H9 (cell line): ENCODE data around the gene TMA7B. TPM values are rescaled to one million over a fixed set of nuclear protein-coding genes. Genes with fewer than 3 reads are reported as not detected.
"Not testable (repeated sequence)": the region's sequence is repeated elsewhere in the genome, so short reads cannot be mapped to it uniquely, and the experiment has no call there.

Experiments
- DNase-seq: peaks from one replicate; pipeline ENCODE4 v3.0.0-alpha.2; 2017
- H2AFZ ChIP-seq: one replicate; pipeline ENCODE4 v1.6.1; 2013; ENCODE audit warnings: mild to moderate bottlenecking, low read length, control low read depth, moderate library complexity
- H2AK5ac ChIP-seq: 2 replicates; pipeline ENCODE4 v1.6.1; 2013; ENCODE audit warnings: low read length, control low read depth, mixed read lengths; ENCODE audit not compliant: insufficient read length
- H2BK120ac ChIP-seq: one replicate; pipeline ENCODE4 v1.6.1; 2013; ENCODE audit warnings: low read depth, mild to moderate bottlenecking, low read length, control low read depth, inconsistent platforms; ENCODE audit not compliant: poor library complexity, severe bottlenecking
- H2BK12ac ChIP-seq: 2 replicates; pipeline ENCODE4 v1.6.1; 2013; ENCODE audit warnings: low read length, control low read depth, mixed read lengths, low read depth; ENCODE audit not compliant: insufficient read length
- H2BK15ac ChIP-seq: 2 replicates; pipeline ENCODE4 v1.6.1; 2013; ENCODE audit warnings: low read depth, low read length, control low read depth
- H2BK20ac ChIP-seq: one replicate; pipeline ENCODE4 v1.6.1; 2013; ENCODE audit warnings: low read depth, mild to moderate bottlenecking, low read length, control low read depth, inconsistent platforms; ENCODE audit not compliant: poor library complexity, severe bottlenecking
- H2BK5ac ChIP-seq: 2 replicates; pipeline ENCODE4 v1.6.1; 2013; ENCODE audit warnings: low read length, control low read depth, mixed read lengths; ENCODE audit not compliant: insufficient read length
- H3K14ac ChIP-seq: 2 replicates; pipeline ENCODE4 v1.6.1; 2013; ENCODE audit warnings: low read length, control low read depth; ENCODE audit not compliant: insufficient read depth
- H3K18ac ChIP-seq: 2 replicates; pipeline ENCODE4 v1.6.1; 2013; ENCODE audit warnings: low read depth, mild to moderate bottlenecking, mixed read lengths, low read length, control low read depth; ENCODE audit not compliant: insufficient read length
- H3K23ac ChIP-seq: 2 replicates; pipeline ENCODE4 v1.6.1; 2013; ENCODE audit warnings: low read length, control low read depth, mixed read lengths, low read depth; ENCODE audit not compliant: insufficient read length
- H3K23me2 ChIP-seq: 2 replicates; pipeline ENCODE4 v1.6.1; 2013; ENCODE audit warnings: low read depth, mild to moderate bottlenecking, mixed read lengths, low read length, control low read depth; ENCODE audit not compliant: insufficient read length, poor library complexity, severe bottlenecking
- H3K27ac ChIP-seq: 2 replicates; pipeline ENCODE4 v1.5.1; 2013; ENCODE audit warnings: low read length, control low read depth, mixed read lengths, low read depth; ENCODE audit not compliant: insufficient read length
- H3K27me3 ChIP-seq: 2 replicates; pipeline ENCODE4 v1.6.1; 2013; ENCODE audit warnings: low read length, control low read depth, inconsistent platforms; ENCODE audit not compliant: insufficient read depth
- H3K4ac ChIP-seq: 2 replicates; pipeline ENCODE4 v1.6.1; 2013; ENCODE audit warnings: low read depth, mild to moderate bottlenecking, control low read depth, inconsistent platforms, low read length, moderate library complexity
- H3K4me1 ChIP-seq: 2 replicates; pipeline ENCODE4 v1.6.1; 2013; ENCODE audit warnings: low read length, control low read depth, inconsistent platforms; ENCODE audit not compliant: insufficient read depth
- H3K4me2 ChIP-seq: 2 replicates; pipeline ENCODE4 v1.6.1; 2013; ENCODE audit warnings: low read length, control low read depth, mixed read lengths; ENCODE audit not compliant: insufficient read length, insufficient read depth
- H3K56ac ChIP-seq: 2 replicates; pipeline ENCODE4 v1.6.1; 2013; ENCODE audit warnings: low read depth, mild to moderate bottlenecking, mixed read lengths, low read length, control low read depth; ENCODE audit not compliant: insufficient read length
- H3K79me1 ChIP-seq: 2 replicates; pipeline ENCODE4 v1.6.1; 2013; ENCODE audit warnings: low read depth, mild to moderate bottlenecking, moderate library complexity, low read length, control low read depth, inconsistent platforms; ENCODE audit not compliant: insufficient read depth, poor library complexity, severe bottlenecking
- H3K79me2 ChIP-seq: 2 replicates; pipeline ENCODE4 v1.6.1; 2013; ENCODE audit warnings: low read length, control low read depth, inconsistent platforms; ENCODE audit not compliant: insufficient read depth
- H3K9ac ChIP-seq: 2 replicates; pipeline ENCODE4 v1.6.1; 2013; ENCODE audit warnings: low read length, control low read depth, mixed read lengths; ENCODE audit not compliant: insufficient read length; ENCODE audit errors: extremely low read depth
- H3K9me3 ChIP-seq: one replicate; pipeline ENCODE4 v1.6.1; 2013; ENCODE audit warnings: low read depth, low read length, inconsistent platforms; ENCODE audit not compliant: control insufficient read depth
- H3T11ph ChIP-seq: one replicate; pipeline ENCODE4 v1.6.1; 2013; ENCODE audit warnings: mild to moderate bottlenecking, low read length, control low read depth, inconsistent platforms
- H4K20me1 ChIP-seq: one replicate; pipeline ENCODE4 v1.6.1; 2013; ENCODE audit not compliant: control insufficient read depth, insufficient read length, insufficient read depth
- H4K5ac ChIP-seq: 2 replicates; pipeline ENCODE4 v1.6.1; 2013; ENCODE audit warnings: low read depth, mild to moderate bottlenecking, mixed read lengths, low read length, control low read depth; ENCODE audit not compliant: insufficient read length
- H4K8ac ChIP-seq: replicated peaks from 2 replicates; pipeline ENCODE4 v1.6.1; 2013; ENCODE audit warnings: low read length, control low read depth, mixed read lengths, low read depth; ENCODE audit not compliant: insufficient read length
- H4K91ac ChIP-seq: 2 replicates; pipeline ENCODE4 v1.6.1; 2013; ENCODE audit warnings: low read depth, mild to moderate bottlenecking, moderate library complexity, mixed read lengths, low read length, control low read depth; ENCODE audit not compliant: insufficient read length
- H3K27ac Mint-ChIP-seq, 3 experiments: 2 replicates in 2 of 3; 3 replicates in 1 of 3; pipeline ENCODE4 v1.8.0; 2020 to 2021; ENCODE audit warnings: mixed read lengths in 3 of 3, mild to moderate bottlenecking in 1 of 3, moderate library complexity in 1 of 3
- H3K27me3 Mint-ChIP-seq: 2 replicates; pipeline ENCODE4 v1.8.0; 2021; ENCODE audit warnings: low read depth, mild to moderate bottlenecking, moderate library complexity, mixed read lengths
- H3K36me3 Mint-ChIP-seq, 3 experiments: 2 replicates in 2 of 3; 3 replicates in 1 of 3; pipeline ENCODE4 v1.8.0; 2020 to 2021; ENCODE audit warnings: low read depth in 3 of 3, mixed read lengths in 3 of 3; ENCODE audit not compliant: insufficient read depth in 1 of 3
- H3K4me1 Mint-ChIP-seq, 2 experiments: 2 replicates each; pipeline ENCODE4 v1.8.0; 2020; ENCODE audit warnings: mixed read lengths in 2 of 2
- H3K4me3 Mint-ChIP-seq, 2 experiments: 2 replicates in 1 of 2; 3 replicates in 1 of 2; pipeline ENCODE4 v1.8.0; 2020 to 2021; ENCODE audit warnings: mild to moderate bottlenecking in 2 of 2, mixed read lengths in 2 of 2, moderate library complexity in 1 of 2
- H3K9me3 Mint-ChIP-seq, 2 experiments: 2 replicates in 1 of 2; 3 replicates in 1 of 2; pipeline ENCODE4 v1.8.0; 2020; ENCODE audit warnings: mild to moderate bottlenecking in 2 of 2, mixed read lengths in 2 of 2, moderate library complexity in 1 of 2
- CTCF ChIP-seq: fragments of 200-600 bp; sonication (generic); conservative IDR thresholded peaks from 3 replicates; pipeline ENCODE4 v1.8.0; 2021; ENCODE audit warnings: antibody characterized with exemption, mild to moderate bottlenecking
- WGBS: extraction: QIAGEN DNeasy Blood & Tissue Kit; methylation state at CpG from one replicate; pipeline ENCODE4 v1.1.7; 2013; ENCODE audit warnings: missing lambda C conversion rate, low lambda C conversion rate, mixed read lengths; ENCODE audit not compliant: insufficient read length; ENCODE audit errors: extremely low coverage; 5-methylcytosine and 5-hydroxymethylcytosine counted together
- total RNA-seq: library from RNA; stranded (reverse); gene quantifications from 2 replicates; pipeline ENCODE4 v1.2.1, GENCODE V29; 2021

TMA7B gene
- total RNA-seq, 1 experiment from 2014 or later: not detected

- no peak overlapping the region for H3K4ac ChIP-seq
- H4K91ac ChIP-seq: no peak overlapping the region
- H3K23ac ChIP-seq: no peak overlapping the region
- no peak overlapping the region for H3K18ac ChIP-seq
- no peak overlapping the region for H3K27ac ChIP-seq
- H4K5ac ChIP-seq: no peak overlapping the region
- no peaks in the 10 kb centered on the region for H4K20me1 ChIP-seq
- no peak overlapping the region for H2BK5ac ChIP-seq
- no peak overlapping the region for H3K4me2 ChIP-seq
- no peak overlapping the region for H2BK15ac ChIP-seq
- H2BK20ac ChIP-seq: no peak overlapping the region
- no CpG with 5 or more reads among the region's 8 CpGs for WGBS
- no peak overlapping the region for H2BK120ac ChIP-seq
- no peak for DNase-seq
- H2BK12ac ChIP-seq: no peak overlapping the region
- no peaks in the 10 kb centered on the region for H3K79me2 ChIP-seq
- H3T11ph ChIP-seq: no peak overlapping the region
- H2AK5ac ChIP-seq: no peak overlapping the region
- no peak overlapping the region for H2AFZ ChIP-seq
- H3K79me1 ChIP-seq: no peaks in the 10 kb centered on the region
- H4K8ac ChIP-seq: no peak overlapping the region
- no peaks in the 10 kb centered on the region for H3K23me2 ChIP-seq
- no peaks in the 10 kb centered on the region for H3K27me3 ChIP-seq
- Mint-ChIP-seq H3K4me3 (no peak overlapping the region), H3K36me3 (no peaks in the 10 kb centered on the region), H3K9me3 (no peaks in the 10 kb centered on the region), H3K27me3 (peaks cover 2% of the 10 kb centered on the region; the same call in 1 of the 2 replicates), H3K4me1 (peaks cover 32 to 35% of the 10 kb centered on the region in 2 experiments), H3K27ac (no peak overlapping the region)
- peaks cover 10% of the 10 kb centered on the region for H3K4me1 ChIP-seq
- no peak for TF ChIP-seq CTCF
- H3K9ac ChIP-seq: no peak overlapping the region
- H3K14ac ChIP-seq: no peak overlapping the region
- H3K9me3 ChIP-seq: no peaks in the 10 kb centered on the region
- no peak overlapping the region for H3K56ac ChIP-seq
Observed at GRCh38 chr22:39949964-39950737, 10.0 kb upstream of the TMA7B start.

- H3K23ac ChIP-seq, H3K4ac ChIP-seq, DNase-seq, H4K20me1 ChIP-seq, H3K79me2 ChIP-seq, H2AK5ac ChIP-seq, H3K9me3 ChIP-seq, H3T11ph ChIP-seq, H3K9ac ChIP-seq, H4K8ac ChIP-seq, H2BK120ac ChIP-seq, H2BK20ac ChIP-seq, H4K5ac ChIP-seq, H3K14ac ChIP-seq, H2BK15ac ChIP-seq, H3K79me1 ChIP-seq, H3K4me1 ChIP-seq, H4K91ac ChIP-seq, H3K27me3 ChIP-seq, H2AFZ ChIP-seq, H3K4me3 Mint-ChIP-seq, H3K27me3 Mint-ChIP-seq, H2BK12ac ChIP-seq, H3K56ac ChIP-seq, H3K23me2 ChIP-seq, H3K9me3 Mint-ChIP-seq, H3K27ac Mint-ChIP-seq, H3K27ac ChIP-seq, H3K36me3 Mint-ChIP-seq, H3K18ac ChIP-seq, H3K4me2 ChIP-seq, H2BK5ac ChIP-seq: not testable (repeated sequence)
- peaks cover 24 to 26% of the 10 kb centered on the region in 2 experiments for H3K4me1 Mint-ChIP-seq
- WGBS: no CpG with 5 or more reads among the region's 11 CpGs
Observed at GRCh38 chr22:39951603-39952293, 8.4 kb upstream of the TMA7B start.
